Activated T-helper 1 cell treated with anti-CD3 and anti-CD28 coated beads, Interleukin-2, amount 50 U/mL, for 16 hours (primary cell): ENCODE results near the gene BABAM2.

Experiments
- DNase-seq, 2 donors: peaks; one replicate each; pipeline ENCODE4 v3.0.0-alpha.2; 2020; ENCODE audit warnings: low read depth in 1 of 2, low spot score in 1 of 2

Gene BABAM2

GRCh38 chr2:28296904-28297303, 406.4 kb downstream of the BABAM2 start:
- DNase-seq: no peak

- DNase-seq: no peak
Measured at GRCh38 chr2:28297531-28297930, 407.0 kb downstream of the BABAM2 start.

GRCh38 chr2:28298406-28298805, 407.9 kb downstream of the BABAM2 start:
- no peak for DNase-seq

- no peak for DNase-seq
Measured at GRCh38 chr2:28300485-28301341, 410.2 kb downstream of the BABAM2 start.

- DNase-seq: no peak
Measured at GRCh38 chr2:28305202-28305601, 414.7 kb downstream of the BABAM2 start.

- DNase-seq: no peak
Measured at GRCh38 chr2:28310107-28310506, 419.6 kb downstream of the BABAM2 start.

GRCh38 chr2:28311660-28312249, 421.2 kb downstream of the BABAM2 start:
- DNase-seq: no peak

GRCh38 chr2:28312307-28313219, 422.0 kb downstream of the BABAM2 start:
- DNase-seq: no peak

GRCh38 chr2:28313220-28313784, 422.8 kb downstream of the BABAM2 start:
- DNase-seq: no peak

GRCh38 chr2:28314968-28315367, 424.4 kb downstream of the BABAM2 start:
- DNase-seq: no peak

- no peak for DNase-seq
Measured at GRCh38 chr2:28316546-28317335, 426.2 kb downstream of the BABAM2 start.

GRCh38 chr2:28317390-28317789, 426.9 kb downstream of the BABAM2 start:
- no peak for DNase-seq

GRCh38 chr2:28318023-28318422, 427.5 kb downstream of the BABAM2 start:
- DNase-seq: no peak

GRCh38 chr2:28318462-28319117, 428.1 kb downstream of the BABAM2 start:
- no peak for DNase-seq

GRCh38 chr2:28319118-28320008, 428.8 kb downstream of the BABAM2 start:
- no peak for DNase-seq

GRCh38 chr2:28320009-28320365, 429.5 kb downstream of the BABAM2 start:
- no peak for DNase-seq

- DNase-seq: no peak
Measured at GRCh38 chr2:28320371-28320770, 429.8 kb downstream of the BABAM2 start.

- DNase-seq: no peak
Measured at GRCh38 chr2:28321426-28321825, 430.9 kb downstream of the BABAM2 start.

GRCh38 chr2:28322051-28322450, 431.5 kb downstream of the BABAM2 start:
- DNase-seq: no peak
